Kidney (tissue), 14 donors: Measurements from ENCODE around the gene RELT. TPM values are rescaled to one million over a fixed set of nuclear protein-coding genes. Genes with fewer than 3 reads are reported as not detected.

ENCODE experiments used
- DNase-seq, 5 donors: peaks; one replicate each; pipeline ENCODE4 v3.0.0-alpha.2; 2013 to 2020
- FAIRE-seq: peaks from 2 replicates; lab custom pipeline; 2012; peaks lifted over from hg19 to GRCh38; lab: Jason Lieb, UNC
- H3K27ac ChIP-seq, 2 donors: one replicate each; pipeline ENCODE4 v1.7.0; 2013; ENCODE audit warnings: low read depth in 2 of 2, low read length in 2 of 2, inconsistent platforms in 1 of 2
- H3K27me3 ChIP-seq: one replicate; pipeline ENCODE4 v1.7.1; 2013; ENCODE audit warnings: low read length, inconsistent platforms; ENCODE audit not compliant: control insufficient read depth, insufficient read depth
- H3K36me3 ChIP-seq, 3 donors: one replicate each; pipeline versions ENCODE4 v1.7.0 to v1.7.1; 2013; ENCODE audit warnings: low read length in 3 of 3, control low read depth in 1 of 3, inconsistent platforms in 1 of 3; ENCODE audit not compliant: insufficient read depth in 3 of 3, control insufficient read depth in 2 of 3
- H3K4me1 ChIP-seq, 3 donors: one replicate each; pipeline versions ENCODE4 v1.7.0 to v1.7.1; 2013; ENCODE audit warnings: low read length in 3 of 3, inconsistent platforms in 1 of 3, low read depth in 1 of 3; ENCODE audit not compliant: control insufficient read depth in 2 of 3, insufficient read depth in 2 of 3
- H3K4me3 ChIP-seq, 3 donors: one replicate each; pipeline versions ENCODE4 v1.7.0 to v1.8.1; 2013; ENCODE audit warnings: low read length in 3 of 3, control low read depth in 1 of 3, inconsistent platforms in 1 of 3
- H3K9ac ChIP-seq, 3 donors: one replicate each; pipeline versions ENCODE4 v1.7.0 to v1.7.1; 2013; ENCODE audit warnings: low read length in 3 of 3, control low read depth in 1 of 3, inconsistent platforms in 1 of 3
- H3K9me3 ChIP-seq, 3 donors: one replicate each; pipeline versions ENCODE4 v1.7.0 to v1.7.1; 2013; ENCODE audit warnings: low read length in 3 of 3, control low read depth in 1 of 3, inconsistent platforms in 1 of 3; ENCODE audit not compliant: control insufficient read depth in 2 of 3, insufficient read depth in 1 of 3
- CTCF ChIP-seq: IDR thresholded peaks from 3 replicates; pipeline ENCODE4 v1.5.1; 2012; ENCODE audit warnings: mild to moderate bottlenecking, moderate library complexity, borderline replicate concordance; ENCODE audit not compliant: insufficient read depth; ENCODE audit errors: extremely low read depth
- intact Hi-C: fragments of 100-400 bp; cut with DNase I; formaldehyde crosslinking; loops from one replicate; pipeline ENCODE4 v1.11.1; 2022
- polyA plus RNA-seq: library from polyadenylated mRNA; stranded (reverse); fragments of 350-450 nt; fragmentation: Illumina TruSeq; extraction: RNeasy Lipid Tissue Mini Kit (QIAGEN cat#74804); gene quantifications from one replicate; pipeline ENCODE4 v1.2.3, GENCODE V29; 2014; ENCODE audit warnings: low read depth, low replicate concordance; ENCODE audit not compliant: insufficient read depth
- total RNA-seq: library from RNA; stranded (reverse); fragmentation: NEBNext Ultra II Directional; extraction: Animal tissue kit (Norgen Biotek cat#: 25700); gene quantifications from one replicate; pipeline ENCODE4 v1.2.1, GENCODE V29; 2021
- donor health status: control.
- donor health status: control.
- donor health status: control.
- donor health status: control.
- donor health status: control.
- donor health status: DM: yes; HTN: yes; CAD: no.
- donor health status: Normal renal cell carcinoma (clear cell type).

RELT gene
- total and polyA plus RNA-seq, 2 donors from 2014 or later, result 1.0 to 8.7 TPM

DNA sequence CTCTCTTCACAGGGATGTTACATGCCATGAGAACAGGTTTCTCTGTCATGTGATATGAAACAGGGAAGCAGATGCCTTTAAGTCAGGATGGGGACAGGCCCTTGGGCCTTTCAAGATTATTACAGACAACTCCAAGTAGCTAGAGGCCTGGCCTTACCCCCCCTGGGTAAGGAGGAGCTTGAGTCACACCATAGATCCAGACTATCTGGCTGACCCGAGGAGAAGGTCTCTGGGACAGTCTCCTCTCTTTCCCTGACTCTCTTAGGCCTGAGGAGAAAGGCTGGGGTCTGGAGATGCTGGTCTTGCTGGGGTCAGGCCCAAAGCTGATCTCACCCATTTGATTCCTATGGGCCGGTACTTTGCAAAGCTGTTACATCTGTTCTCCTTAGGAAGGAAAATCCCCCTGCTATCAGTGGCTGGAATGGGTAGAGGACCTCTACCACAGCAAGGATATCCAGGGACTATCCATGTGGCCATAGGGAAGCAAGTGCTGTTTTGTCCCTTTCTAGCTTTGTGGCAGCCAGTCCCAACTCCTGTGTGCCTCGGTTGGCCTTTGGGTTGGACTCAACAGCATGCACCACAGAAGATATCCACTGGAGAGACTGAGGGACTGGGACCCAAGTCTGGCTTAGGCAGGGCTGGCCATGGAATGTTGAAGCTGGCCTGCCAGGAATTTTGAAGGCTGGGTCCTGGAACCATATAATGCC lies 25.2 kb downstream of the RELT start:
- no peak for TF ChIP-seq CTCF
- no peaks in the 10 kb centered on the region for H3K9me3 ChIP-seq
- H3K9ac ChIP-seq, result no peak overlapping the region
- peaks cover 0 to 7% (median 0%) of the 10 kb centered on the region in 3 donors for H3K36me3 ChIP-seq
- no peak overlapping the region for H3K27ac ChIP-seq
- no peak overlapping the region for H3K4me3 ChIP-seq
- H3K27me3 ChIP-seq, result no peaks in the 10 kb centered on the region
- DNase-seq, result no peak
- FAIRE-seq, result no peak
- H3K4me1 ChIP-seq, result peaks cover 0 to 3% (median 2%) of the 10 kb centered on the region in 3 donors
- intact Hi-C loops, result loop anchor here (10.0 kb wide), 1 partner anchor 253 kb away; no protein-coding TSS in a partner anchor

DNA sequence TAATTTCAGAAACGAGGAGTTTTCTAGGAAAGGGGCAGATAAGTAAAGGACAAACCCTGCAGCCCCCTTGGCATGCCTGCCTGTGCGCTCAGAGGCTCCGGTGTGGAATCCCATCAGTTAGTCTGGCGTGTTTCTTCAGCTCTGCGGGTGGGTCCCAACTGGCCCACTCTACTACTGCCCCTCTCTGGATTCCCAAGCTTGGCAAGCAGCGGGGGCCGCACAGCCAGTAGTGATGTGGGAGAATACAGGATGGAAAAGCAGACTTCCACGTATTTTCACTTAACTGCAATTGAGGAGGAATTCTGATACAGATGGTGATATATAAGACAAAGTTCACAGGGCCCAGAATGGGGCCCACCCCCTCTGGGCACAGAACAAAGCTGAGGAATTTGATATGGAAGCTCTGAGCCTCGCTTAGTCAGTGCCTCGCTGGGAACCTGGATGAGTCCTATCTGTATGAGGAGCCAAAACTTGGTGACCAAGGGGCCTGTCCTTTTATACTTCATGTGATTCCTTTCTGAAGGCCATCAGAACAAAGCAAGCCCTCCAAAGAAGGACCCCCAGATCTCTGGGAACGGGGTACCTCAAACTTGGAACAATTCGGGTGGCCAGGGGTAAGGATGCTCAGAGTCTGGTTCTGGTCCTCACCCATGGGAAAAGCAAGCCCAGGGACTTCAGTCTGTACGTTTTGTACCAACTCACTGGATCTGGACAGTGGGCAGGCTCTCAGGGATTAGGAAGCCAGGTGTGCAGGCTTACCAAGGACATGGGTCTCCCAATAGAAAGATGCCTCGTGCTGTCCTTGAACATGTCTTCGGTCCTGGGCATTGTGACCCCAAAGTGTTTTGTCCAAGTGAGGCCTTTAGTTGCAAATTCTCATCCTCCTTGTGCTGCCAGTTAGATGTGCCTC lies 26.0 kb downstream of the RELT start:
- no peak for TF ChIP-seq CTCF
- H3K4me1 ChIP-seq, result peaks cover 0 to 3% (median 2%) of the 10 kb centered on the region in 3 donors
- DNase-seq, result no peak
- no peaks in the 10 kb centered on the region for H3K9me3 ChIP-seq
- no peaks in the 10 kb centered on the region for H3K27me3 ChIP-seq
- no peak for FAIRE-seq
- H3K4me3 ChIP-seq, result no peak overlapping the region
- H3K9ac ChIP-seq, result no peak overlapping the region
- intact Hi-C loops, result loop anchor here (10.0 kb wide), 1 partner anchor 253 kb away; no protein-coding TSS in a partner anchor
- H3K36me3 ChIP-seq, result peaks cover 0 to 7% (median 0%) of the 10 kb centered on the region in 3 donors
- no peak overlapping the region for H3K27ac ChIP-seq

GRCh38 chr11:73402834-73403185 lies 26.6 kb downstream of the RELT start:
- DNase-seq, result no peak
- Histone ChIP-seq H3K9ac (no peak overlapping the region), H3K4me1 (peaks cover 0 to 3% (median 2%) of the 10 kb centered on the region in 3 donors), H3K27ac (no peak overlapping the region), H3K4me3 (no peak overlapping the region), H3K36me3 (peaks cover 0 to 7% (median 0%) of the 10 kb centered on the region in 3 donors), H3K9me3 (no peaks in the 10 kb centered on the region), H3K27me3 (no peaks in the 10 kb centered on the region)
- no peak for TF ChIP-seq CTCF
- FAIRE-seq, result no peak
- intact Hi-C loops, result loop anchor here (10.0 kb wide), 1 partner anchor 252 kb away; no protein-coding TSS in a partner anchor
